ENCODE data around the gene IQCH.

The IQCH gene

DNA sequence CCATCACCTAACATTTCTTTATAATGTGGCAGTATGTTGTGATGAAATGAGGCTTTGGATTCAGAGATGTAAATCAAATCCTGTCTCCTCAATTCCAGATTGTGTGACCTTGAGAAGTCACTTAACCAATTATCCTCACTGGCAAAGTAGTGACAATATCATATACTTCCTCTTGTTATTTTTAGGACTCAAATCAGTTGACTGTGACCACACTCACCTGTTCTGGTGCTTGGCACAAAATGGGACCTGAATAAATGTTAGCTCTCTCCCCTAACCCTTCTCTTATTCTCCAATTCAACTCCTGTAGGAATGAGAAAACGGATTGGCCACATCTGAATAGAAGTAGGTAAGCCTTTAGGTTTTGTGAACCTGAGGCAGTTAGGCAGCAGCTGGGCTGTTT is 42.1 kb downstream of the IQCH start:
- no peak for TF ChIP-seq POLR2AphosphoS5 (IDR thresholded peaks at IDR 0.05; ENCODE audit: borderline replicate concordance, low read depth, low read length)
- H3K27ac ChIP-seq: no peak overlapping the region
- no peaks in the 10 kb centered on the region for H3K36me3 ChIP-seq (ENCODE audit: insufficient read depth, low read length)
- H3K9ac ChIP-seq (ENCODE audit: insufficient read length): no peak overlapping the region
- H3K4me3 ChIP-seq: no peak overlapping the region
- DNase-seq (ENCODE audit: low read depth, low spot score): no peak
- no peaks in the 10 kb centered on the region for H3K9me3 ChIP-seq (ENCODE audit: low read depth, low read length)

DNA sequence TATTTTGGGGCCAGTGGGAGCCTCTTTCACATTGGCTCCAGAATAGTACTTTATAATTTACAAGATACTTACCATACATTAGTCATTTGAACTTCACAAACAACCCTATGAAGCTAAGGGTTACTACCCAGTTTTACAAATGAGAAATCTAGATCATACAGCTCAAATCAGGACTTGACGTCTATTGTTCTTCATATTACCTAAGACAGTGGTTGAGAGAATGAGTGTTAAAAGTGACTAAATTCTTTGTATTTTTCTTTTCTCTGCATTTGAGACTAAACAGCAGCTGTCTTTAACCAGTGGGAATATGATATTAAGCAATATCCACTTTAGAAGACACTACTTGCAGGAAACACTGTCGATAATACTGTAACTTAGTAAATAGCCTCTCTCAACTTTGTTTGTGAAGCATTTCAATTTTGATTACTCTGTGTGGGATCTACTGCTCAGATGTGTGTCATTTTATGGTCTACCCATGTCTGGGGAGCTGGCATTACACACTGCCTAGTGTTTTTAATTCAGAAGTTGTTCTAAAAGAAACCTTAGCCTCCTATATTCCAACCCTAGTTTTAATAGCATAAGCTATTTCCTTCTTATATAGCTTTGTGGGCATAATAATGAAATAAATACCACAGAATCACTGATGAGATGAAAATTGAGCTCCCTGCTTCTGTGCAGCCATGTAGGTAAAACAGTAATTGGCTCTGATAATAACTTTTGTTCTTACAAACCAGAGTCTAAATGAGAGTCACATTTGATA is 45.9 kb downstream of the IQCH start:
- peak overlapping the region; percentile 16; the same call in 1 of the 2 replicates for H3K4me3 ChIP-seq
- H3K9me3 ChIP-seq (ENCODE audit: low read depth, low read length): no peaks in the 10 kb centered on the region
- no peak for DNase-seq (ENCODE audit: low read depth, low spot score)
- H3K27ac ChIP-seq: peak overlapping the region; percentile 46; the same call in 1 of the 2 replicates
- no peak for TF ChIP-seq FOXP2 (optimal IDR thresholded peaks at IDR 0.05; ENCODE audit: control extremely low read depth, extremely low read length, insufficient read depth)
- TF ChIP-seq POLR2AphosphoS5 (IDR thresholded peaks at IDR 0.05; ENCODE audit: borderline replicate concordance, low read depth, low read length): no peak
- no peak for TF ChIP-seq EZH2 (IDR thresholded peaks at IDR 0.05)
- no peaks in the 10 kb centered on the region for H3K36me3 ChIP-seq (ENCODE audit: insufficient read depth, low read length)
- peak overlapping the region; percentile 23 for H3K9ac ChIP-seq (ENCODE audit: insufficient read length)

DNA sequence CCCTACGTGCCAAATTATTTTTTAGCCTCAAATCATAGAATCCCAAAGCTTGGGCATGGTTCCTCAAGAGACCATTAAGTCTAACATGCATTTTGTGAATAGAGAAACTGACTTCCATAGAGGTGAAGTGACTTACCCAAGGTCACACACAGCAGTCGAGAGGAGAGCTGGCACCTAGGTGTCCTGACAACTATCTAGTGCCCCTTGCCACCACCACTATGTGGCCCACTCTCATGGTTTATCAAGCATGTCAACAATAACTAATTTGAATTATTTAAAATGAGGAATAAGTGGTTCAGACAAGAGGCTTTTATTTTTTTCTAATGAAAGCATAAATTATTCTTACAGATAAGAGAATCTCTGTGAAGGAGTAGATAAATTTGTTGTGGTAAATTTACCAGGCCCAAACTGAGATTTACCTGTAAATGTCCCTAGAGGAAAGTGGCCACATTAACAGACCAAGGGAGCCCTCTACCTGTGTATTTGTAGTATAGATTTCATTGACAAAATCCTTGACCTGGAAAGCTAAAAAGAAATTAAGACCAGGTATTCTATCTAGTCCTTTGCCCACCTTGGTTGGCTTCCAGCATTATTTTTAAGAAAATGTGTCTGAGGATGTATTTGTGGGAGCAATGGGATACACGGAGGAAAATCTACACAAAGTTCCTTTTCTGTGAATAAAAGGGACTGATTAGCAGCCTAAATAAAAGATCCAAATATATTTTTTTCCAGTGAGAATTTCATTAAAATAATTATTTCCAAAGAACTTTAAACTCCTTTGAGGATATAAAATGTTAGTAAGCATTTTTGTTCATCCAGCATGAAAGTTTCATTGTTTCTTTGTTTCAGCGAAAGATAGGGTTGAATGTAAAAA is 49.1 kb downstream of the IQCH start:
- TF ChIP-seq EZH2 (IDR thresholded peaks at IDR 0.05) (no peak), FOXP2 (optimal IDR thresholded peaks at IDR 0.05; ENCODE audit: control extremely low read depth, extremely low read length, insufficient read depth) (no peak), POLR2AphosphoS5 (IDR thresholded peaks at IDR 0.05; ENCODE audit: borderline replicate concordance, low read depth, low read length) (no peak)
- DNase-seq (ENCODE audit: low read depth, low spot score): no peak
- Histone ChIP-seq H3K36me3 (ENCODE audit: insufficient read depth, low read length) (no peaks in the 10 kb centered on the region), H3K9me3 (ENCODE audit: low read depth, low read length) (no peaks in the 10 kb centered on the region), H3K27ac (peak overlapping the region; percentile 12; the same call in 1 of the 2 replicates), H3K4me3 (no peak overlapping the region), H3K9ac (ENCODE audit: insufficient read length) (peak overlapping the region; percentile 5)

DNA sequence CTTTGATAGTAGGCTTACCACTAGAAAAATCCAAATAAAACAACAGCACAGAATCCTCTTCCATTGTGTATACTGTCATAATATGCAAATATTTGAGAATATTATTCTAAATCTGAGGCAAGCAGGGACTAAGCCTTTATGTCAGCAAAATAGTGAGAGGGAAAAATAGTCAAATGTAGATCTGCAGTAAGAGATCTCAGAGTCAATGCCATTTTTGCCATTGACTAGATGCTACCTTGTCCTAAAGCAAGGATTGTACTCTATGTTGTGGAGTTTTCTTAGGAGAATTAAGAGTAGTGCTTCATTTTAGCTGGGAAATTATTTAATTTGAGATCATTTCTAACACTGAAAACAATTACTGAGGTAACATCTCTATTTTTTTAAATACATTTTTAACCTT is 50.2 kb downstream of the IQCH start:
- Histone ChIP-seq H3K4me3 (peak overlapping the region; percentile 51), H3K9me3 (ENCODE audit: low read depth, low read length) (no peaks in the 10 kb centered on the region), H3K36me3 (ENCODE audit: insufficient read depth, low read length) (no peaks in the 10 kb centered on the region), H3K9ac (ENCODE audit: insufficient read length) (no peak overlapping the region), H3K27ac (peak overlapping the region; percentile 82)
- TF ChIP-seq EZH2 (IDR thresholded peaks at IDR 0.05) (no peak), FOXP2 (optimal IDR thresholded peaks at IDR 0.05; ENCODE audit: control extremely low read depth, extremely low read length, insufficient read depth) (no peak), POLR2AphosphoS5 (IDR thresholded peaks at IDR 0.05; ENCODE audit: borderline replicate concordance, low read depth, low read length) (no peak)
- DNase-seq (ENCODE audit: low read depth, low spot score): no peak

DNA sequence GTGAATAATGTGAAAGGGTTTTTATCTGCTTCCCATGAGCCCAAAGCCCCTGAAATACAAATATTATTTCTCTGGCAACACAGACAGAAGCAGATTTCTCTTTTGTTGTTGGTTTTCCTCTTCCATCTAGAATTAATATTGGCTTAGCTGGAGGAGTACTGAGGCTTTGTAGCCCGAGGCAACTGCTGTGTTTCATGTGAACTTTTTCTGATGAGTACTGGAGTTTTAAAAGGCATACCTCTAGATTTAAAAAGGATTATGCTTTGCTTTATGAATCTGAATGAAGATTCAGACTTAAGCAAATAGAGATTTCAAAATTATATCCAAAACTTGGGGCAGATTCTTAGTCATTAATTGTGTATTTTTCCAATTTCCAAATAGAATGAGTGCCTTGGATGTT is 50.9 kb downstream of the IQCH start:
- TF ChIP-seq FOXP2 (optimal IDR thresholded peaks at IDR 0.05; ENCODE audit: control extremely low read depth, extremely low read length, insufficient read depth): no peak
- no peak for TF ChIP-seq POLR2AphosphoS5 (IDR thresholded peaks at IDR 0.05; ENCODE audit: borderline replicate concordance, low read depth, low read length)
- TF ChIP-seq EZH2 (IDR thresholded peaks at IDR 0.05): no peak
- H3K27ac ChIP-seq: peak overlapping the region; percentile 82
- peak; percentile 91 for DNase-seq (ENCODE audit: low read depth, low spot score)
- peak overlapping the region; percentile 51 for H3K4me3 ChIP-seq
- no peaks in the 10 kb centered on the region for H3K9me3 ChIP-seq (ENCODE audit: low read depth, low read length)
- peak overlapping the region; percentile 21 for H3K9ac ChIP-seq (ENCODE audit: insufficient read length)
- H3K36me3 ChIP-seq (ENCODE audit: insufficient read depth, low read length): no peaks in the 10 kb centered on the region

DNA sequence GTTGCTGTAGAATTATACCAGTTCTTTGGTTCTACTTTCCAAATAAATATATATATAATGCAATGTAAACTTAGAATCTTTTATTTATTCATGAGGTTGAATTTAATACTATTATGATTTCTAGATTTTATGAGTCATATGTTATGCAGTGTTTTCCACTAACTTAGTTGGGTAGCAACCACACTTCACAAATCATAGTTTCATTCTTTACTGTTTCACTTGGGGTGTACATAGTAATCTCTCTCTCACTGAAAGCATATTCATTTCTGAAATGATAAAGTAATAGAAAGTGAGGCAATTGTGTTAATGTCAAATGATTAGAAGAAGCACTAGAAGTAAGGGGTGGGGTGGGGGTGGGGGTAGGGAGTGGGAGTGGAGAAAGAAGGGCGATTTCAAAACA is 52.6 kb downstream of the IQCH start:
- DNase-seq (ENCODE audit: low read depth, low spot score): no peak
- Histone ChIP-seq H3K9me3 (ENCODE audit: low read depth, low read length) (no peaks in the 10 kb centered on the region), H3K36me3 (ENCODE audit: insufficient read depth, low read length) (no peaks in the 10 kb centered on the region), H3K27ac (no peak overlapping the region; the same call in 1 of the 2 replicates), H3K4me3 (peak overlapping the region; percentile 15; the same call in 1 of the 2 replicates), H3K9ac (ENCODE audit: insufficient read length) (no peak overlapping the region)
- no peak for TF ChIP-seq POLR2AphosphoS5 (IDR thresholded peaks at IDR 0.05; ENCODE audit: borderline replicate concordance, low read depth, low read length)
- TF ChIP-seq EZH2 (IDR thresholded peaks at IDR 0.05): no peak
- TF ChIP-seq FOXP2 (optimal IDR thresholded peaks at IDR 0.05; ENCODE audit: control extremely low read depth, extremely low read length, insufficient read depth): no peak

DNA sequence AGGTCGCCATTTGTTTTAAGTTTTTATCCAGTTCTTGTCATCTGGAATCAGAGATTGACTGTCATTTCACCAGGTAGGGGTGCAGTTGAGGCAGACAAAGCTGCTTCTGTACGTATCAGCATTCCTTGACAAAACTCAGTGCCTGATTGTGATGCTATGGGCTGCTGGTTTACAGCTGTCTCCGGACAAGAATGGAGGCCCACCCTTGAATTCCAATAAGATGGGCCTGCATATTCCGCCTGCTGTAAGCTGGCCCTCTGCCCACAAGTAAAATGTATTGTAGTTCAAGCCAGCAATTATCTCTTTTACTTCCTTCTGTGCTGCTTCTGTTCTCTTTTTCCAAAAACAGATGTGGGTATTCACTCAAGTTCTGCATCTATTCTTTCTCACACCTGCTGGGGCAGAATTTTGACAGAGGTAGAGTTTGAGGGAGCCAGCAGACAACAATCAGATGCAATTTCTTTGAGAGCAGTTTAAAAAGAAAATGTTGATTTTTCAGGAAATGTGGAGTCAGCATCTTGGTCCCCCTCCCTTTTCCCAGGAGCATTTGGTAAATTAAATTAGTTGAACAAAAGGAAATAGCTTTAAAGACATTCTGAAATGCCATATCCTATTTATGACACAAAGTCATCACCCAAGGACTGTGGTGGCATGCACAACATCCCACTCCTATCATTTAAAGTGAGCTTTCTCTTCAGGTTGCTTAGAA is 53.5 kb downstream of the IQCH start:
- no peak overlapping the region for H3K9ac ChIP-seq (ENCODE audit: insufficient read length)
- TF ChIP-seq POLR2AphosphoS5 (IDR thresholded peaks at IDR 0.05; ENCODE audit: borderline replicate concordance, low read depth, low read length): no peak
- no peak for TF ChIP-seq EZH2 (IDR thresholded peaks at IDR 0.05)
- TF ChIP-seq FOXP2 (optimal IDR thresholded peaks at IDR 0.05; ENCODE audit: control extremely low read depth, extremely low read length, insufficient read depth): no peak
- no peaks in the 10 kb centered on the region for H3K36me3 ChIP-seq (ENCODE audit: insufficient read depth, low read length)
- H3K9me3 ChIP-seq (ENCODE audit: low read depth, low read length): no peaks in the 10 kb centered on the region
- DNase-seq (ENCODE audit: low read depth, low spot score): no peak
- H3K4me3 ChIP-seq: peak overlapping the region; percentile 15; the same call in 1 of the 2 replicates
- no peak overlapping the region for H3K27ac ChIP-seq

DNA sequence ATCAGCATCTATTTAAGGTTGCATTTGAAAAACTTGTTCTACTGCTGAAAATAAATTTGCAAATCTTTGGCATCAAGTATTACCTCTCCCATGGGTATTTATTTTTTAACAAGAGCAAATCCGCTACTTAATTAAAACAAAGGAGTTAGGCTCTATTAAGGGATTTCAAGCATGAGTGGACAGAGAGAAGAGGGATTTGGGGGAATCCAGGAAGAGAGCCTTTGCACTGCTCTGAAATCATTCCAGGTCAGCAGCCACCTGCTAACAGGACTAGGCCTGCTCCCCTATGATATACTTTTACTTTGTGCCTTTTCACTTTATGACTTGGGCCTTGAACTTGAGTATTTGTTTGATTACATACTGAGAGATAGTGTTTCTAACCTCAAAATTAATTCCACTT is 57.1 kb downstream of the IQCH start:
- H3K36me3 ChIP-seq (ENCODE audit: insufficient read depth, low read length): no peaks in the 10 kb centered on the region
- DNase-seq (ENCODE audit: low read depth, low spot score): no peak

More for the DNA sequence above, 57.1 kb downstream of the IQCH start:
- Histone ChIP-seq H3K9ac (ENCODE audit: insufficient read length) (no peak overlapping the region), H3K9me3 (ENCODE audit: low read depth, low read length) (no peaks in the 10 kb centered on the region), H3K4me3 (no peak overlapping the region), H3K27ac (no peak overlapping the region)
- TF ChIP-seq EZH2 (IDR thresholded peaks at IDR 0.05): no peak
- no peak for TF ChIP-seq POLR2AphosphoS5 (IDR thresholded peaks at IDR 0.05; ENCODE audit: borderline replicate concordance, low read depth, low read length)
- no peak for TF ChIP-seq FOXP2 (optimal IDR thresholded peaks at IDR 0.05; ENCODE audit: control extremely low read depth, extremely low read length, insufficient read depth)
